ENCODE data around the gene STIM1.
"Not testable (repeated sequence)": the region's sequence is repeated elsewhere in the genome, so short reads cannot be mapped to it uniquely, and the experiment has no call there.

Gene STIM1

DNA sequence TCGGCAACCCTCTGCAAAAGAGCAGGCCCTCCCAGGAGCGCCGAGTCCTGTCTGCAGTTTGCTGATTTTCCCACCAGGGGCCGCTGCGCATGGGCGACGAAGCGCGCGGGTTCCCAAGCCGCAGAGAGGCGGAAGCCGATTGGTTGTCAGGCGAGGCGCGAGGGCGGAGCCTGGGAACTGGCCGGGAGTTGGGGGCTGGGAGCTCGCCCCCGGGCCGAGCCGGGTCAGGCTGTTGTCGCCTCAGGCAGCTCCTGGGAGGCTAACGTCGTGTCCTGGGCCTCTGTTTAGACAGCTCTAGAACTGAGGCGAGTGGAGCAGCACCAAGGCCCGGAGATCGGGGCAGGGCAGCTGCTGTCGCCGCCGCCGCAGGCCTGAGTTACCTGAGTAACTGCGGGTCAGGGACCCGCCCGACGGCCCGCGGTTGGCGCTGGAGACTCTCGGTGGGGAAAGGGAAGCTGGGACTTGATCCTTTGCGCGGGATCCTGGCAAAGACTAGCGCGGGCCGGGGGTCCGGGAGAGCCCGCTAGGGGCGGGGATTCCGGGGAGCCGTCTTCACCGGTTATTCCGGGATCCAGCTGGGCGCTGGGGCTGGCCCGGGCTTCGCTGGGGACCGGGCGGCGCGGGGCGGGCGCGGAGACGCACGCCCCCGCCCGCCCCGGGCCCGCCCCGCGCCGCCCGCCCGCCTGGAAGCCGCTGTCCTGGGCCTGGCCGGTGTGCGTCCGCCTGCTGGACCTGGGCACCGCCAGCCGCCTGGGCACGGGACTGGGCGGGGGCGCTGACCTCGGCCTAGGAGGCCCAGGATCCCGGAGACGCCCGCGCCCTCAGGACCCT, at the start of gene STIM1:
Gene STIM1 (plus strand): TSS at position 688 of the 831 bp plus-strand sequence. CDS start 607 bp downstream, outside the sequence.
- DNase-seq (ENCODE audit: low read depth), result peak; percentile 96

DNA sequence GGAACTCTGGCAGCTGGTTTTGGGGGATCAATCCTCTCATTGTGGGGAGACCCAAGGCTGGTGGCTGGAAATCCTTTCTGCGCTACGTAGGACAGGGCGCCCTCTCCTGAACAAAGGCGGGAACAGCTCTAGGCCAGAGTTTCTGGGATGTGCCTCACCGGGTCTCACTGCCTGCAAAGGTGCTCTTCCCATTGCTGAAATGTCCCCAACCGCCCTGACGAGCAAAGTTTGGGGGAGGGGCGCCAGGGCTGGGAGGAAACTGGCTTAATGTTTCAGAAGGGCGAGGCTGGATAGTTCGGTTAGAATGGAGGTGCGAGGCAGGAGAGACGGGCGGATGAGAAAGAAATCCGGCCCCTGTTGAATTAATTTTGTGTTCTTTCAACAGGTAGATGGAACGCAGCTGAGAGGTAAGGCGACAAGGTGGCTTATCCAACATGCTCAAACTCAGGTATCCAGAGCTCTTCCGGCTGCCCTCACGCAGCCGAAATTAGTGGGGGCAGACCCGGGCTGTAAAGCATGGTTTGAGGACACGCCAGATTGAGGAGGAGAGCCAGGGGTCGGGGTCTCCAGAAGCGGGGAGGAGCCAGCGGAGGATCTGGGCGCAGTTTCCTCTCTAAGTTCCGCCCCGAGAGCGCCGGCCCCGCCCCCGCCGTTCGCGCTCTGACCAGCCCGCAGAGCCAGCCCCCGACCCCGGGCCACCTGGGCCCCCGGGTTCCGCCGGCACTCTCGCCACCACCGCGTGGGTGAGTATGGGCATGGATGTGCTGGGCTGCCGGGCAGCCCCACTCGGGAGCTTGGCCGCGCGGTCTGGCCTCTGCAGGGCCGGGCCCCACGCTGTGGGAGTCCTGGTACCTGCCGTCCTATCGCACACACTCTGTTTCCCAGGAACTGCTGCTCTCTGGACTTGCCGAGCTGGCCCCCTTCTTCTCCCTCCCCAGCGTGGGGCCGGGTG, 47.3 kb upstream of the STIM1 start, which contains the start of gene PGAP2:
Gene PGAP2 (plus strand): TSS at position 652 of the 952 bp plus-strand sequence. CDS start 2,700 bp downstream, outside the sequence.
- DNase-seq (ENCODE audit: low read depth), result peak; percentile 39

DNA sequence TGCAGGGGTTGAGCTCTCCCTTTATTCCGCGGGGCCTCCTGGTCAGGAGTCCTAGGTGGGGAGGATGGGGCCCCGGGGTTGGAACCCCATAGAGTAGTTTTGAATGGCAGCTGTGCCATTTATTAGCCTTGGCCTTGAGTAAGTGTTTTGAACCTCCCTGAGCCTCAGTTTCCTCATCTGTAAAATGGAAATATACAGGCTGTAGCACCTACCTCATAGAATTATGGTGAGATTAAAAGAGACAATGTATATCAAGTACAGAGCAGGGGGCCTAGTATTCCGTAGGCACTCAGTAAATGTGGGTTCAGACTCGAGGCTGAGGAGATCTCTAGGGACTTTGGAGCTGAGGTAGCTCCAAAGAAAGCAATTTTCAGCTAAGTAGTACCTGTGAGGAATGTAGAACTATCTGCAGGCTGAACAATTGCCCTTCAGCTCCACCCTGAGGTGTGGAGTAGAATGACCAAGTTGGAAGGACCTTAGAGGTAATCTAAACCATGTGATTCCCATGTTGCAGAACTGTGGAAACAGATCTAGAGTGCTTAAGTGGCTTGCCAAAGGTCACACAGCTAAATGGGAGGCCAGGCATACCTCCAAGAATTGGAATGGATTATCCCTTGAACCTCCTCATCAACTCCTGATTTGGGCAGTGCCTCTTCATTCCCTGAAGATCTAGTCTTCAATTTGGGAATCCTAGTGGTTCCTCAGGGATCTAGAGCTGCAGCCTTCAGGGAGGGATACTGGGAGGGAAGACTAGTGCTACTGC, 46.4 kb upstream of the STIM1 start:
- DNase-seq (ENCODE audit: low read depth), result peak; percentile 17

DNA sequence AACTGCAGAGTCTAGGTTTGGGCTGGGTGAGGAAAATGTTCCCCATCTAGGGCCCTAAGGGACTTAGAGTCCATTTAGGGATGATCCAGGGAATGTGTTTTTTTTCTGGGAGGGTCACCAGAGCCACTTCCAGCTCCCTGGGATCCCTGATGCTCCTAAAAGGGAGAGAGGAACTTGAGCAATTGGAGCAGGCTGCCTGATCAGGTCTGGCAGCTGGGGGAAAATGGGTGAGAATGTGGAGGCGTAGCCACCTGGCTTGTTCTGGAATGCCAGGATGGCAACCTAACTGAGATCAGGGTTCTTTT, 45.9 kb upstream of the STIM1 start:
- no peak for DNase-seq (ENCODE audit: low read depth)

DNA sequence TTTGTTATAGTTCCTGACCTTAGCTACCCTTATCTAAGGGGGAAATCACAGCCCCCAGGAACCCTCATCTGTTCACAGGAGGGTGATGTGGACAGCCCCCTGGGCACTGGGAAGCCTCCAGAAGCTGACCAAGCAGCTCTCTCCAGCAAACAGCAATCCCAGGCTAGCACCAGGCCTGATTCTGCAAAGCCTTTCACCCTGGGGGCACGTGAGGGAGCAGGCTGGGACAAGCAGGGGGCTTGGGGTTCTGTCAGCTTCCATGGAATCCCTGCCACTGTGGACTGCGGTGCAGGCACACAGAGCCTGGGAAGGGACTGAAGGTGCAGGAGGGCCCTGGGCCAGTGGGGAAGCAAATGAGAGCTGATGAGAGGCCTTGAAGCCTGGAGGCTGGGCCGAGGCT, 45.0 kb upstream of the STIM1 start:
- no peak for DNase-seq (ENCODE audit: low read depth)

DNA sequence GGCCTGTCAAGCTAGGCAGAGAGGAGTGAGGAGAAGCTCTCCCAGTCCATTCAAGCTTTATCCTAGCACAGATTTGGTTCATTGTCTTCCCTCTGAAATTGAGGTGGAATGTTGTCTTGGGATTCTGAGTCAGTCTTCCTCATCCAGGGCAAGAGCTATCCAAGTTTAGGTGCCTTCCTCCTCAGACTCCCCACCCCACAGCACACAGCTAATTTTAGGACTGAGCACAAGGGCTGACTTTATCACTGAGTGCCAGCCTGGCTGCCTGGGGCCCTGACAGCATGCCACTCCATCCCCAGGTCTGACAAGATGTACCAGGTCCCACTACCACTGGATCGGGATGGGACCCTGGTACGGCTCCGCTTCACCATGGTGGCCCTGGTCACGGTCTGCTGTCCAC, 44.5 kb upstream of the STIM1 start:
- DNase-seq (ENCODE audit: low read depth), result no peak

DNA sequence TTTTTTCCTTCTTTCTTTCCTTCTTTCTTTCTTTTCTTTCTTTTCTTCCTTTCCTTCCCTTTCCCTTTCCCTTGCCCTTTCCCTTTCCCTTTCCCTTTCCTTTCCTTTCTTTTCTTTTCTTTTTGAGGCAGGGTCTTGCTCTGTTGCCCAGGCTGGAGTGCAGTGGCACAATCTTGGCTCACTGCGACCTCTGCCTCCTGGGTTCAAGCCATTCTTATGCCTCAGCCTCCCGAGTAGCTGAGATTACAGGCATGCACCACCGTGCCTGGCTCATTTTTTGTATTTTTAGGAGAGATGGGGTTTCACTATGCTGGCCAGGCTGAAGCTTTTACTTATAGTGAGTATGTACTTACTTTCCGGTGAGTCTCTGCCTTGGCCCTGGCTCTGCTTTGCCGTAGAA, 40.6 kb upstream of the STIM1 start:
- not testable (repeated sequence) for DNase-seq (ENCODE audit: low read depth)

DNA sequence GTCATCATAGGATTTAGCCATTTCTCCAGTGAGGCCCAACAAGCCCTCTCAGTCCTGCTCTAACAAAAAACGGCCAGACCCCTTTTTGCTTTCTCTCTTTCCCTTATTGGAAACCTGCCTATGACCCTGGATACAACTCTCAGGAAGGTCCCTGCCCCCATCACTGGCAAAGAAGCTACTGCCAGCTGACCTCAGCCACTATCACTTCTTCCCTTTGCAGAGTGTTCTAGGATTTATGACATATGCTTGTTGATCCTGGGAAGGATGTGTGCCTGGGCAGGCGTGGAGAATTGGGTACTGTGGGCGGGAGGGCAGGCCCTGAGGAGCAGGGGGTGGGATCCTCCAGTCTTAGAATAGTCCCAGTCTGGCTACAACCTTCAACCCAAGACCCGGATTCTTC, 39.6 kb upstream of the STIM1 start:
- DNase-seq (ENCODE audit: low read depth), result no peak

DNA sequence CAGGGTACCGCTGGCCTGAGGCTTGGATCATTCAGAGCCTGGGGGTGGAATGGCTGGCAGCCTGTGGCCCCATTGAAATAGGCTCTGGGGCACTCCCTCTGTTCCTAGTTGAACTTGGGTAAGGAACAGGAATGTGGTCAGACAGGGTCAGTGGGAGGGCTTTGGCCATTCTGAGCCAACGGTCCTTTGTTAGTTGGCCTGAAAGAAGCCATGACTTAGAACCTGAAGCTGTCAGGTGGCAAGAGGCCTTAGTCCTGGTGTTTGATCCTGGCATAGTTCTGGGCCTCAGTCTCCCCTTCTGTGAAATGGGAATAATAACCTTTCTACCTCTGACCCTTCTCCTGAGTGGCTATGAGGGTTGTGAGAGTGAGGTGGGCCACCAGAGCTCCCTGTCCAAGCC, 38.8 kb upstream of the STIM1 start:
- no peak for DNase-seq (ENCODE audit: low read depth)

DNA sequence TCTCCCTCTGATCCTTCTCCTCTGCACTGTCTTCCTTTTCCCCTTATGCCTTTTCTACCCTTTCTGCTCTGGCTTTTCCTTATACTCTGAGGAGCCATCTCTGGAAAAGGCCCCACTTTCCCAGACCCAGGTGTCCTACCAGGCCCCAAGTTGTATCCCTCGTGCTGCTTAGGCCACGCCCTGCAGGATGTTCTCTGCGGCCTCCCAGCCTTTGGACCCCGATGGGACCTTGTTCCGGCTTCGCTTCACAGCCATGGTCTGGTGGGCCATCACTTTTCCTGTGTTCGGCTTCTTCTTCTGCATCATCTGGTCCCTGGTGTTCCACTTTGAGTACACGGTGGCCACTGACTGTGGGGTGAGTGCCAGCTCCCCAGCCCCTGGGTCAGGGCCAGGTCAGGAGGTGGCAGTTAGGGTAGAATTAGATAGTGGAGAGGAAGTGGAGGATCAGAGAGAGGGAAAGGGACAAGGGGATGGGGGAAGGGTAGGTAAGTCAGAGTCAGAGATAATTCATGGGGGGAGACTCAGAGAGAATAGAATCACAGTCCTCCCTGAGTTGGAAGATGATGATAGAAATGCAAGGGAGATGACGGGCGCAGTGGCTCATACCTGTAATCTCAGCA, 38.2 kb upstream of the STIM1 start:
- no peak for DNase-seq (ENCODE audit: low read depth)

DNA sequence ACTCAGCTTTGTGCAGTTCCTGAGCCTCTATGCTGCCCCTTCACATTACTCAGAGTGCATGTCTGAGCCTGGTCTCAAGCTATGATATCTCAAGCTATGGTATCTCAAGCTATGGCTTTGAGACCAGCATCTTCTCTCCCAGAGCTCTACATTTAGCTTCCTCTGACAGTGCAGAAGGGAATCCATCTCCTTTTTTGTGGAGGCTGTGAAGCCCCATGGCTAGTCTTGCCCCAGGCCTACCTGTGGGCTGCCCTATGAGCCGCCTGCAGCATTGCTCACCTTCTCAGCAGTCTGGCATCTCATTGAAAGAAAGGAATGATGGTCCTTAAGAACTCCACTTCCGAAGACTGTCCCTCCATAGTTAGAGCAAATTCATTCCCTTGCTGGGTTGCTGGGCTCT, 34.5 kb upstream of the STIM1 start:
- DNase-seq (ENCODE audit: low read depth), result no peak

DNA sequence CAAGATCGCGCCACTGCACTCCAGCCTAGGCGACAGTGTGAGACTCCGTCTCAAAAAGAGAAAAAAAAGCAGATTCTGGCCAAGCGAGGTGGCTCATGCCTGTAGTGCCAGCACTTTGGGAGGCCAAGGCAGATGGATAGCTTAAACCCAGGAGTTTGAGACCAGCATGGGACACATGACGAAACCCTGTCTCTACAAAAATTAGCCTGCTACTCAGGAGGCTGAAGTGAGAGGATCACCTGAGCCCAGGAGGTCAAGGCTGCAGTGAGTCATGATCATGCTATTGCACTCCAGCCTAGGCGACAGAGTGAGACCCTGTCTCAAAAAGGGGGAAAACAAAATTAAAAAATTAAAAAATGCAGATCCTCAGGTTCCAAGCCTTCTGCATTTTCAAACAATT, 33.2 kb upstream of the STIM1 start:
- DNase-seq (ENCODE audit: low read depth), result no peak

DNA sequence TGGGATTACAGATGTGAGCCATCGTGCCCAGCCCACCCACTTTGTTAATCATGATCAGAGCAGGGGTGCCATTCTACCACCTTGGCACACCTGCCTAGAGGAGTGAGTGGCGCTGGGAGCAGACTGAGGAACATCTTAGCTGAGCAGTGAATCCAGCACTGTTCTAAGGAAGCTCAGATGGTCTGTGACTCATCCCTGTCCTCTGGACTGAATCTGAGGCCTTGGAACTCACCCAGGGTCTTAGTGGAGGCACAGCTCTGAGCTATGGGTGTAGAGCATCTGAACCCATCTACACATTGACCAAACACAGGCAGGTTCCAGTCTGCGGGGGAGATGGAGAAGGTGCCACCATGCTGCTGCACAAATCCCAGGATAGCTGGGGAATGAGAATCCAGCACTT, 32.2 kb upstream of the STIM1 start:
- no peak for DNase-seq (ENCODE audit: low read depth)

DNA sequence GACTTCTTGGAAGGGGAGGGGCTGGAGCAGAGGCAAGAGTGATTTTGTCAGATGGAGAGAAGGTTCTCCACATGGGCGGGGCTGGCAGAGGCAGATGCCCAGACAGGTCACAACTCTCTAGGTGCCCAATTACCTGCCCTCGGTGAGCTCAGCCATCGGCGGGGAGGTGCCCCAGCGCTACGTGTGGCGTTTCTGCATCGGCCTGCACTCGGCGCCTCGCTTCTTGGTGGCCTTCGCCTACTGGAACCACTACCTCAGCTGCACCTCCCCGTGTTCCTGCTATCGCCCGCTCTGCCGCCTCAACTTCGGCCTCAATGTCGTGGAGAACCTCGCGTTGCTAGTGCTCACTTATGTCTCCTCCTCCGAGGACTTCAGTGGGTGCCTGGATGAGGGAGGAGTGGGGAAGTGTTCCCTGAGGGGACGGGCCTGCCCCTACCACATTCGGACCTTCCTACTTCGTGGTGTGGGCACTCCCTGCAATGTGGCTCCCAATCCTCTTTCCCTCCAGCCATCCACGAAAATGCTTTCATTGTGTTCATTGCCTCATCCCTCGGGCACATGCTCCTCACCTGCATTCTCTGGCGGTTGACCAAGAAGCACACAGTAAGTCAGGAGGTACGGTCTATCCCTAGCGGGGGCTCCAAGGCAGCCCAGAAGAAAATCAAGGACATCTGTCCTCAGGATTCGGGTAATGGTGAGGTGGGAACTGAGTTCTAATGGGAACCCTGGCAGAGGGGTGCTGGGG, 31.5 kb upstream of the STIM1 start:
- DNase-seq (ENCODE audit: low read depth), result no peak

DNA sequence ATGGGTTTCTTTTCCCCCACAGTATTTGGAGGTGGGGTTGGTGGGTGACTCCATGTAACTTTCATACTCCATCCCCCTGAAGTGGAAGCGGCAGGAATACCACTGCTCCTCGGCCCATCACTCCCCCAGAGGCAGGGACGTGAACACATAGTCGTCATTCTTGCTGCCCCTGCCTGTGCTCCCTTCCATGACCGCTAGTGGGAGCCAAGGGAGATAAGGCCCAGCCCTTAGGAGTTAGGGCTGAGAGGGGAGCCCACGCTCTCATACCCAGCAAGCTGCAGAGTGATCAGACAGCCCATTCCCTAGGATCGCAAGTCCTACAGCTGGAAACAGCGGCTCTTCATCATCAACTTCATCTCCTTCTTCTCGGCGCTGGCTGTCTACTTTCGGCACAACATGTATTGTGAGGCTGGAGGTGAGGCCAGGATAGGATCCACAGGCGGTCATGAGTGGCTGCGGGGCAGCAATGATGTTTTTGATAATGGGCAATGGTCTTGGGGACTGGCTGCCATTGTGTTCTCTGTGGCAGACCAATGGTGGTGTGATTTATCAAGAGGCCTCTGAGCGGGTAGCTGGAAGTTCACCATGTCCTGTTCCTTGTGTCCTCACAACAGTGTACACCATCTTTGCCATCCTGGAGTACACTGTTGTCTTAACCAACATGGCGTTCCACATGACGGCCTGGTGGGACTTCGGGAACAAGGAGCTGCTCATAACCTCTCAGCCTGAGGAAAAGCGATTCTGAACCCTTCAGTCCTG, 30.6 kb upstream of the STIM1 start:
- DNase-seq (ENCODE audit: low read depth), result peak; percentile 62

DNA sequence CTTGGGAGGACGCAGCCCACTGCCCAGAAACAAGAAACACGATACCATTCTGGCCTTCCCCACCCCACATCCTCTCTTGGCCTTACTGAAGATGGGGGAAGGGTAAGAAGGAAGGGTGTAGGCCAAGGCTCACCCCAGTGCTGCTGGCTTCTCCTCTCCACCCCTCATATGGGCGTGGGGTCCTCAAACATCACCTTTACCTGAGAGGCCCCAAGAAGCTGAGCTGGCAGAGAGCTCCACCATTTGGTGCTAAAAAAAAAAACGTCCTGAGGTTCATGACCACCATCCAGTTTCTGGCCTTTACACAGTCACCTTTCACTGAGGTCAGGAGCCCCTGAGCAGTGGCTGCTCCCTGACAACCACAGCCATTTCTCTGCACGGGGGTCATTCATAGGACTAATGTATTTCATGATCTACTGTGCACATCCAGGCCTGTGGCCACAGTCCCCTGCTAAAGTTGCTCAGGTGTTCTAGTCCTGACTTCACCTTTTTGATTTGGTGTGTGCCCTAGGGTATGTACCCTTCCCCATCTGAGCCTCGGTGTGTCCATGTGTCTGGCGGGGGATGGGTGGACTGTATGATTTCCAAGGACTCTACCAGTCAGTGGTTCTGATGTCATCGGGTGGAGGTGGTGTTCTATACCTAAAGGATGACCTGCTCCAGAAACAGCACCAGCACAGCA, 29.9 kb upstream of the STIM1 start:
- no peak for DNase-seq (ENCODE audit: low read depth)

DNA sequence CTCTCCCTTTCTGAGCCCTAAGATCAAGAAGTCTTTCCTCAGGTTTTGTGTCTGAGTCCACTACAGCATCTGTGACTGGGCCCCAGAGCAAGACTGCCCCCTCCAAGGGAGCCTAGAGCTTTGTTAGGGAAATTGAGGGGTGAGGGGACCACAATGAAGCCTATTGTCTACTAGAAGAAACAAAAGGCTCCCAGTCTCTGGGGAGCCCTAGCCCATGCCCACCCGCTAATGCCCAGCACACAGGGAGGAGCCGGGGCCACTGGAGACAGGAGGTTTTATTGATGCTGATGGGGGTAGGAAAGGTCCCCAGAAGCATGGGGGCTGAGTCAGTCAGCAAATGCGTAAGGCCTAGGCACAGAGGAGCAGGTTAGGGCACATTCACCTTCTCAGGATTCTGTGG, 28.7 kb upstream of the STIM1 start:
- DNase-seq (ENCODE audit: low read depth), result no peak

DNA sequence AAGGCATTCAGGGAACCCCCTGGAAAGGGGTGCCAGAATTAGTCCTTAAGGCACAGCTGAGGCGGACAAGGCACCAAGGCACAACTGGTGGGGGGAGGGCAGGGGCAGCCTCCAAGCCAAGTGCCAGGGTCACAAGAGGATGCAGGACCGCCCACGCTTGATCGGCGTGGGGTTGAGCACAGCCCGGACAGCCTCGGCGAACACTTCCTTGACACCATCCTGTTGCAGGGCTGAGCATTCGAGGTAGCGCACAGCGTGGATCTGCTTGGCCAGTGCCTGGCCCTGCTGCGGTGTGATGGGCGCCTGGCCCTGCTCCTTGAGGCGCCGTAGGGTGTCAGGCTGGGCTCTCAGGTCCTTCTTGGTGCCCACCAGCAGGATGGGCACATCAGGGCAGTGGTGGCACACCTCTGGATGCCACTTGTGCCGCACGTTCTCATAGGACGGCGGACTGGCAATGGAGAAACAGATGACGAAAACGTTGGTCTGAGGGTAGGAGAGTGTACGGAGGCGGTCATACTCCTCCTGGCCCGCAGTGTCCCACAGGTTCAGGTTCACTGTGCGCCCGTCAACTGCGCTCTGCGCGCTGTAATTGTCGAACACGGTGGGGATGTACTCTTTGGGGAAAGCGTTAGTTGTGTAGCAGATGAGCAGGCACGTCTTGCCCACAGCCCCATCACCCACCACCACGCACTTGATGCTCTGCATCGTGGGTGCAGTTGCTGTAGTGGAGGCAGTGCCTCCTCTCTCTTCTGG, 27.9 kb upstream of the STIM1 start:
- DNase-seq (ENCODE audit: low read depth), result no peak

DNA sequence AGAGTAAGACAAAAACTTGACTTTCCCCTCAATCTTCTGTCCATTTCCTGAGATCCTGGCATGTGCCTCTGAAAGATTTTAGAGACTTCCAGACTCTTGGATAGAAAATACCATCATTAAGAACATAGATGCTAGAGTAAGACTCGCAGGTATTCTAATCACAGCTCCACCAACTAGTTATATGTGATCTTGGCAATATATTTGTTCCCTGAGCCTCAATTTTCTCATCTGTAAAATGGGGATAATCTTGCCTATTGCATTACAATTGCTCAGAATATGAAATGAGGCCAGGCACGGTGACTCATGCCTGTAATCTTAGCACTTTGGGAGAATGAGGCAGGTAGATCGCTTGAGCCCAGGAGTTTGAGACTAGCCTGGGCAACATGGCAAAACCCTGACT, 25.4 kb upstream of the STIM1 start:
- no peak for DNase-seq (ENCODE audit: low read depth)
